GM21423 (cell line): ENCODE measurements around the gene FAM217B.
"Not testable (repeated sequence)": the region's sequence is repeated elsewhere in the genome, so short reads cannot be mapped to it uniquely, and the experiment has no call there.

Experiments
- ATAC-seq: cut with Tn5 transposase; IDR thresholded peaks from one replicate; pipeline ENCODE4 v1.9.1; 2021; ENCODE audit warnings: mild to moderate bottlenecking, moderate library complexity; ENCODE audit not compliant: unreplicated experiment

The FAM217B gene

DNA sequence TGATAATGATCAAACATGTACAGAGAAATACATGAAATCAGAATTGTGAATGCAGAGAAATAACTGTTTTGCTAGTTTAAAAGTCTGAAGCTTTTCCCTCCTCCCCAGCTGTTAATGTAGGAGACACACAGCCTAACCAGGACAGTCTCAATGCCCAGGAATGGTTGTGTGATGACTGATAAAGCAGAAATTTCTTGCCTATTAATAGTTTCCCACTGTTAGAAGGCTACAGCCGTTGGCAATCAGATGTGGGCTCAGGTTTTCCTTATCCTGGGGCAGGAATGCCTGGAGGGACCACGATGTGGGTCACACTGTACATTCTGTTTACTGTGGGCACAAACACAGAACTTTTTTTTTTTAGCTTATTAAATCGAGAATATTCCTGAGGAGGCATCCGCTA is 2.0 kb upstream of the FAM217B start:
- no peak for ATAC-seq

DNA sequence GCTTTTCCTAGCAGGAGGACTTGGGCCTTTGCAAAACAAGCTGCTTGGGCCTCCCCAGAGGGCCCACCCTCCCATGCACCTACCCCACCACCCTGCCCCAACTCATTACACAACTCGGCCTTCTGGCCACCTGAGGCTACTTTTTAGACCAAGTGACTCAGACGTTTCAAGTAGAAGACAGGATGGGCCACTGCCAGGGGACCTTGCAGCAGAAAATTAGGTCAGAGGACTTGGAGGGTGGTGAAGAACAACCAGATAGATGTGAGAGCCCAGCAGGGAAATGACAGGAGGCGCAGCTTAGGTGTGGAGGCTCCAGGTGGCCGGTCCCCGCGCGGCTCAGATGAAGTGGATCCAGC is 1.5 kb upstream of the FAM217B start:
- no peak for ATAC-seq

DNA sequence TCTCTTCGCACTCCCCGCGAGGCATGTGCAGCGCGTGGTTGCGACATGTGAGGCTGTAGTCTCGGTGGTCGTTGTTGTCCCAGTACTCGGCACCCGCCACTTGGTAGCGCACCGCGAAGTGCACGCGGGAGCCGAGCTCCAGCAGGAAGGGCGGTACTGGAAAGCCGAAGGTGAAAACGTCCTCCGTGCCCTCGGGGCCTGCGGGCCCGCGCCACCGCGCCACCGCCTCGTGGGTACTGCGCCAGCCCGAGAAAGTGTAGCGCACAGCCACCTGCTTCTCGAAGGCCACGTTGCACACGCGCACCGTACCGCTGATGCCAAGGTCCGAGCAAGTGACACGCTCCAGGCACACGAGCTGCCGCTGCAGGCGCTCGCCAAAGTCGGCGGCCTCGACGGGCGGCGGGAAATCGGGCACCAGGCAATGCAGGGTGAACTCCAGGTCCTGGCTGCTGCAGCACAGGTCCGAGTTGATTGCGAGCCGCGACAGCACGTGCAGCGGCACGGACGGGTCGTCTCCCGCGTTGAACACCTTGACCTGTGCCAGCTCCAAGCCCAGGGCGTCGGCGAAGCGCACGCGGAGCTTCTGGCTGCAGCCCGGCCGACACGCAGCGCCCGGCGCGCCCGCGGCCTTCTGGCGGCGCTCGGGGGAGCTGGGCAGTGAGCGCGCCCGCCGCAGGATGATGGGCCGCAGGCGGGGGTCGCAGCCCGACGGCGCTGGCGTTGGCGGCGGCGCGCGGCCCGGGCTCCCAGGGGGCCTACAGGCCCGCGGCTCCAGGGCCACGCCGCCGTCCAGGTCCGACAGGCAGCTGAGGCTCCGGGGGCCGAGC is 924 bp upstream of the FAM217B start:
- ATAC-seq = peak; percentile 25

DNA sequence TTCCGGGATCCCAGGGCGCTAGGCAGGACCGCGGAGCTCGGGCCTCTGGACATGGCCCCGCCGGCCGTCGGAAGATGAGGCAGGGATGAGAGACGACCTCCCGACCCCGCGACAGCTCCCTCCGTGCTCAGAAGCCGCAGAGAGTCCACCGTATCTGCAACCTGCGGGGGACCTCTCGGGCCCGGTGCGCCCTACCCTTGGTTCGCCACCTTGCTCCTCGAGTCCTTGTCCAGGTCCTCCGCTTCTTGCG is 385 bp upstream of the FAM217B start:
- ATAC-seq = peak; percentile 33

DNA sequence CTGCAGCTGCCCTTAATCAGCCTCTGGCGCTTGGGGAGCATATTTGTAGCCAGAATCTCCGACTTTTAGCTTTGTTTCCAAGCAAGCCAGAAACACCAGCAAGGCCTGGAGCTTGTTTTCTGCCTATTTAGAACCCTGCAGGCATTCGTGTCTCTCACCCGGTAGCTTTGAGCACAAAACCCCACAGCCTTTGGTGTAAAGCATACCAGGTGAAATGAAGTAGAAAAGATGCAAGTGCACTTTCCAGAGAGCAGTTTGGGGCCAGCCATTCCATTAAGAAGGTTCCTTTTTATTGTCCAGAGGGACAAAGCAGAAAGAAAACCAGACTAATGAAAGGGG is 736 bp downstream of the FAM217B start:
- no peak for ATAC-seq

DNA sequence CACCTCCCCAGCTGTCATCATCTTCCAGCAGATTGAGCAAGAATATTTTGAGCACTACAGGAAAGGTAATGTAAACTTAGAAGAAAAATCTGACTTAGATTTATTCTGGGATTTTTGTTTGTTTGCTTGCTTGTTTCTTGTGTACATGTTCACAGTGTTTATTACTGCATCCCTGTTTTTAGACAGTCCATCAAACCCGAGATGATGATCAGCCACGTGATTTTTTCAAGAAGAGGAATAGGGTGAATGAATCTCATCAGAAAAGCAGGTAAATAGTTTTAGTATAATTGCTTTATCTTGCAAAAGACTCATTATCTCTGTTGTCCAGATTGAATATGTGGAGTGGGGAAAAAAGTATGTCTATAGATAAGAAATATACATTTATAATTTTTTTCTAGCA is 2.1 kb downstream of the FAM217B start:
- no peak for ATAC-seq

DNA sequence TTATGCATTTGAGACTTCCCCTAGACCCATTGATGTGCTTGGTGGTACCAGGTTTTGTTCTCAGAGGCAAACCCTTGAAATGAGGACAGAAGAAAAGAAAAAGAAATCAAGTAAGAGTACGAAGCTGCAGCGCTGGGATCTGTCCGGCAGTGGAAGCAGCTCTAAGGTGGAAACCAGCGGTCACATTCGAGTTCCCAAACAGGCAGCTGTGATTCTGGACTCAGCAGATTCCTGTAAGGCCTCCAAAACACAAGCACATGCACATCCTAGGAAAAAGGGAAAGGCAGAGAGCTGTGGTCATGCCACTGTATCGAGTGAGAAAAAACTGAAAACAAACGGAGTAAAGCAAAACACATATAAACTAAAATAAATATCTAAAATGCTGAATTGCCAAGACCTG is 4.5 kb downstream of the FAM217B start:
- ATAC-seq = no peak

DNA sequence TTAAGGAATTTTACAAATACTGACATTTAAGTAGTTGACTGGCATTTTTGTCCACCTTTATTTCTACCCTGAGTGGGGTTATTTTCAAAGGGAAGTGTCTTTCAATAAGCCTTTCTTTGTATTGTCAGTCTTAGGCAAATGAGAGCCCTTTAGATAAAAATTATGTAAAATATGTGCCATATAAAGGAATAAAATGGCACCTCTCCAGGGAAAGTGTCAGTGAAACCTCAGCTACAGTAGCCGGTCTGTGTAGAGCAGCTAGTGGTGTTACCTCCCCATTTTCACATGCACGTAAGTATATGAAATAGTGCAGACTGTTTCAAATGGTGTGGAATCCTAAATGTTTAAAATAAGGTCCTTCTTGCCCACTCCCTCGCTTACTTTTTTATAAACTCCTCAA is 5.0 kb downstream of the FAM217B start:
- ATAC-seq = no peak

DNA sequence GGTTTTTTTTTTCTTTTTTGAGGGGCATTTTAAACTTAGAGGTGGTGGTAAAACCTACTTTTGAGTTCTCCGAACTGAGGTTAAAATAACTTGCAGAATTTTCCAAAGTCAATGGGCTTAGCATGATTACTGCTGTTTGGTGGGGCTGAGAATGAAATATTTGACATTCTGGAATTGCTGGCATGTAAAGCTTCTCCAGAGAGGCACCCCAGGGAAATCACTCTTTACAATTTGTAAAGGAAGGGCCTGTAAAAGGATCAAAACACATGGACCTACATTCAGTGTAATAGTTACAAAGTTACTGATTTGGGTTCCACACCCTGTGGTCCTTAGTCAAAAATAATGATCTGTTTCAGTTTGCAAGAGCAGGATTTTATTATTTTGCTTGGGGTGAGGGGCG is 5.5 kb downstream of the FAM217B start:
- no peak for ATAC-seq

DNA sequence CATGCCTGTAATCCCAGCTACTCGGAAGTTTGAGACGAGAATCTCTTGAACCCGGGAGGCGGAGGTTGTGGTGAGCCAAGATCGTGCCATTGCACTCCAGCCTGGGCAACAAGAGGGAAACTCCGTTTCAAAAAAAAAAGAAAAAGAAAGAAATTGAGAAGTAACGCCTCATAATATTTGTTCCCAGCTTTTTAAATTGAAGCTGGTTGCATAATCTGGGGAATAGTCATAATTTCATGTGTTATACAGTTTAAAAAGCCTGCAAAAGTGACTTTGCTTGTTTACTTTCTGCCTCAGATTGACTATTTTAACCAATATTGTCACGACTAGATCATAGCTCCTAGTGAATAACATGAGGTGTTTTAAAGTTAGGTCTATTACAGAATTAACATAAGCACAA is 7.2 kb downstream of the FAM217B start:
- ATAC-seq = no peak

DNA sequence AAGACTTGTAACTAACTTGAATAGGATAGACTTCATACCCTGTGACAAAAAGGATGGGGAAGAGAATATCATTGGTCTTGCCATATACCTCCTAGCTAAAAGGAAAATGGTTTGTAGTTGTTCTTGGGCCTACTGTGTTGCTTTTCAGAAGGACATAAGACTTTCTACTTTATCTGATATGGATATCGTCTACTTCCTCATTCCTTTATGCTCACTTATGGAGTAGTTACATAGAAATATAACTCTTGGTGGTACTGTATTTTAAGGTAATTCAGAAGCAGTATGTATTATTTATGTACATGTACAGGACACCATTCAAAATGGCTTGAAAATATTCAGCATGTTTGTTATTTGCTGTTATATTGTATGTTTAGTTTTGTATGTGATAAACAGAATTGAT is 8.0 kb downstream of the FAM217B start:
- ATAC-seq = no peak

DNA sequence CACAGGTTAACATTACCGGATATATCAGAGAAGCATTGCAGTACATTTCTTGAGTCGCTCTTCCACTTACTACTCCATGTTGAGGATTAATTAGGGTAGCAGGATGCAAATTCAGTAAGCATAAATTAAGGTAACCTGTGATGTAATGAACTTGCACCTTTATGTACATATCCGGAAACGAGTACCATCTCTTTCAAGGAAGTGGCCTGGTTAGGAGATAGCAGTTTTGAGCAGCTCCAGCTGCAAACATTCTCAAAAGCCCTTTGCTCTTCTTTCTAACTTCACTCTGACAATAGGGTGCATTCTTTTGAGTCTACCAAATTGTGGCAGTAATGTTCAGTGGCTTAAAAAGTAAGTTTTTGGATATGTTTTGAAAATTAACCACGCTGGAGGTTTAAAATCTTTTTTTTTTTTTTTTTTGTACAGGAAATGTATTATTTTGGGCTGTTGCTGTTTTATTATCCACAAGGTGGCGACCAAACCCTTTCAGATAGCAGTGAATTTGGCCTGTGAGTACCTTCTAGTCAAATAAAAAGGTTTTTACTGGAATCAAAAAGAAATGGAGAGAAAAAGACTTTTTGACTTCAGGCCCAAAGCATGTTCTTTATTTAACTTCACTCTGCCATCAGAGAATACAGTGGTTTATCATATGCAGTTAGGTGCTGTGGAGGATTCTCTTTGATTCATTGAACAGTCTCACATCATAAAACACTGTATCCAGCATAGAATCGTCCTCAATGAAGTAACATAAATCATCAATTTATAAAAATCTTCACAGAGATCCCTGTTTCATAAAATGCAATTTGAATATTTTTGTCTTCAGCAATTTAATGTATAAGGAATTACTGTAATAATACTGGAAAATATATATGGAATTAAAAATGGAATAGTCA is 8.9 kb downstream of the FAM217B start:
- ATAC-seq = peak; percentile 67

DNA sequence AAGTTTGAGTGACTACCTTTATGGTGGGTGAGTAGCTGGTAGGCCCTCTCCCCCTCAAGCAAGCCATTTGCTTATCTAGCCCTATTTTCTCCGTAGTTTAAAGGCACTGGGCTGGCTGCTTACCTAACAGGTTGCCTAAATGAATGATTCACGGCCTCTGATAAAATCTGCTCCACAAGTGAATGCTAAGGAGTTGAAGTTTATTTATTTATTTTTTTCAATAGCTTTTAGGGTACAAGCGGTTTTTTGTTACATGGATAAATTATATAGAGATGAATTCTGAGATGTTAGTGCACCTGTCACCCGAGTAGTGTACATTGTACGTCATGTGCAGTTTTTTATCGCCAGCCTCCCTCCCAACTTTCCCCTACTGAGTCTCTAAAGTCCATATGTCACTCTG is 9.7 kb downstream of the FAM217B start:
- ATAC-seq = no peak

DNA sequence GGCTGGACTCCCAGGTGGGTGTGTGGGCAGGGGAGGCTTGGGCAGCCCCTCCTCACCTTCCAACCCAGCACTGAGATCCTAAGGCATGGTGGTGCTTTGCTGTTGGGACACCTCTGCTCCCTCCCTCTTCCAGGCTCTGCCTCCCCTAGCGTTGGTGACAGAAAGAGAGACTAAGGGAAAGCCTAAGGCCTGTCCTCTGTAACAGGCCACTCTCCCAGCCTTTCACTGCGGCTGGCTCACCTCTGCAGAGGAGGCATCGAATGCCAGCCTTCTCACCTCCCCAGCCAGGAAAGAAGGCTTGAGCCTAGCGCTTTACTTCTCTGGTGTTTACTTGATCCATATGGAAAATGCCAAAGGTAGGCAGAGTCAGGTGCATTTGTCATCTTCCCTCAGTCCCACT is 14.5 kb downstream of the FAM217B start:
- no peak for ATAC-seq

DNA sequence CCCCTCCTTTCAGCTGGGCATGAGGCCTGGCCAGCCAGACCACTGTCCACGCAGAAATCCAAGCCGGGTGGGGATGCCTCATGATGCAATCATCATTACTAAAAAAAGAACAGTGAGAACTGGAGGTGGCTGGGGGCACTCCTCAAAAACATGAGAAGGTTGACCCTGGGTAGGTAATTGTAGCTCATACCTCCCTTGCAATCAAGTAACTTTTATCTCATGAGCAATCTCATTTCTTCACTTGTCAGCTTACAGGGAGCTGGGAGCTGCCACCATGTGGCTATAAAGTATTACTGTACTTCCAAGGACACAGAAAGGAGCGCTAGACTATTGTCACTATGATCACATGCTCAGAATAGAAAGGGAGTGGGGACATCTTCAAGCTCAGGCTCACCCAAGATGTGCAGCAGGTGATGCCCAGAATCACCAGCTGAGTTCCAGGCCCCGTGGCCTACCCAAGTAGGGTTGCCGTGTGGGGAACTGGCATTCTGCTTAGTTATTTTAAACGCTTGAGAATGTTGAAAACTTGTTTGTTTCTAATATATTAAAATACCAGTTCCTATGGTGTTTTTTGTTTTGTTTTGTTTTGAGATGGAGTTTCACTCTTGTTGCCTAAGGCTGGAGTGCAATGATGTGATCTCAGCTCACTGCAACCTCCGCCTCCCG is 15.1 kb downstream of the FAM217B start:
- no peak for ATAC-seq

DNA sequence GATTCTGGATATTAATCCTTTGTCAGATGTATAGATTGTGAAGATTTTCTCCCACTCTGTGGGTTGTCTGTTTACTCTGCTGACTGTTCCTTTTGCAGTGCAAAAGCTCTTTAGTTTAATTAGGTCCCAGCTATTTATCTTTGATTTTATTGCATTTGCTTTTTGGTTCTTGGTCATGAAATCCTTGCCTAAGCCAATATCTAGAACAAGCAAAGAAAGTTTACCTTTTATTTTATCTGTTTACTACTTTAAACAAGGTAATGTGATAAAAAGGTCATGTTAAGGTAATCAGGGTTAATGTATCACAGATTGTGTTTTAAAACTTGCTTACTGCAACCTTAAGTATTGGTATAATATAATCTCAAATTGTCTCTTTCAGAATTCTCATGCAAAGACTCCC is 17.4 kb downstream of the FAM217B start:
- ATAC-seq = not testable (repeated sequence)

DNA sequence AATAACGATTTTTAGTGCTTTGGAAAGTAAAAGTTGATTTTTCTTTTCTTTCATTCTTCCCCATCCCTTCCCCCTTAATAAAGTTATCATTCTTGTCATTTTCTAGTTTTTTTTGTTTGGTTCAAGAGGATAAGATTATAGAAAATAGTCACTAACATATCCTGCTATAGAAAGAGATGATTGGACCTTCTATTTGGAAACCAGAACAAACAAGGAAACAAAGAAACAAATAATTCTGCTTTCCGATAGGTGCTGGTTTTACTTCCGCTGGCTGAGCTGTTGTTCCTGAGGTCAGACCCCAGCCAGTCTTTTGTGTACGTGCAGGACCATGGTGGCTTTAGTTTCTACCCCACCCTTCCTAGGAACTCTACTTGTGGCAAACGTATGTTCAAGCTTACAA is 17.9 kb downstream of the FAM217B start, which contains the start of gene CDH26:
Gene CDH26 (plus strand): TSS at position 301 of the 400 bp plus-strand sequence. CDS start 304 bp downstream, outside the sequence.
- ATAC-seq = no peak

DNA sequence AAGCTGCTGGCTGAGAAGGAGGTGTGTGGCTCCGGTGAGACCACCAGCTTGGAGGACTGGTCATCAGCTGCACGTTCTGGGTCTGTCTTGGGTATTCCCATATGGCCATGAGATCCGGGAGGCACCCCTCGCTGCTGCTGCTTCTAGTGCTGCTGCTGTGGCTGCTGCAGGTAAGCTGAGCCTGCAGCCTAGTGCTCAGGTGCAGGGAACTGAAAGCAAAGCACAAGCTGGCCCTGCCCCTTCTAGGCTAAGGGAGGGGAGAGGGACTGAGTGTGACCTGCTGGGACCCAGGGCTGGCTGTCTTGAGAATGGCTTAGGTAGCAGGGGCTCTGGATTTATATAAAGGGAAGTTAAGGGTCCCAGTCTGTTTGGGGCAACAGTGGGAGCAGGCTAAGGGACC is 18.4 kb downstream of the FAM217B start:
- no peak for ATAC-seq

DNA sequence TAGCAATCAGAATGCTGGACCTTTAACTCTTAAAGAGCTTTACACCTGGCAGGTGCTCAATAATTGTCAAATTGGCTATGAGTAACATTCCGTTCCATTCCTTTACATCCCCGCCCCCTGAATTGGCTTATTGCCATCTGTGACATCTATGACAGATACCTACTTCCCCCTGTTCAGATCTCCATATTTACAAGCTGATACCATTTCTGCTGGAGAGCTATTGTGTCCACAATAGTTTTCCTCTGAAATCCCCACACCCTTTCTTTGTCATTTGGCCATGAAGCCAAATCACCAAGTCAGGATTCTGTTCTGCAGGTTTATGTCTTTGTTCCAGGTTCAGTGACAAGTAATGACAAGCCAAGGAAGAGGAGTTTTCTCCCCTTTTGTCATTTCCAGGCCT is 21.2 kb downstream of the FAM217B start:
- ATAC-seq = no peak

DNA sequence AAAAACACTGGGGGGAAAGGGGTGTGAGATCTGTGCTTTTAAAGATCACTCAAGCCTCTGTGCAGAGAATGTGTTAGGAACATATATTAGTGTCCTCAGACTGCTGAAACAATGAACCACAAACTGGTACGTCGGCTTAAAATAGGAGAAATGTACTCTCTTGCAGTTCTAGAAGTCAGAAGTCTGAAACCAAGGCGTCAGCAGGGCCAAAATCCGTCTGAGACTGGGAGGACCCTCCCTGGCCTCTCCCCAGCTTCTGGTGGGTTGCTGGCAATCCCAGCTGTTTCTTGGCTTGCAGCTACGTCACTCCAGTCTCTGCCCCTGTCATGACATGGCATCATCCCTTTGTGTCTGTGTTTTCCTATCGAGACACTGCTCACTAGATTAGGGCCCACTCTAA is 22.0 kb downstream of the FAM217B start:
- ATAC-seq = no peak

DNA sequence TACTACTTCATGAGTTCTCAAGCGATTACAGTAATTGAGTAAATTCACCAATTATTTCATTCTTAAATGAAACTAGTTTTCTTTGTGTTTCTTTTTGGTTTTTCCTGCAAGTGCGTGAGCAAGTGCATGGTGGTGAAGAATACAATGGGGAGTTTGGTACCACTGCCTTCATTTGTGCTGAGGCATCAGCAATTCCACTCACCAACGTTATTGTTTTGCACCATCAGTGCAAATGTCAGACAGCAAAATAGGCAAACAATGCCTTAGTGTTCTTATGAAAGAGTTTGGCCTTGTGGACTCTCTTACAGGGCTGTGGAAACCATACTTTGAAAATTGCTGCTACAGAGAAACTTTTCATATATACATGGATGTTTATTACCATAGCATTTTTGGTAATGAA is 26.2 kb downstream of the FAM217B start:
- no peak for ATAC-seq

DNA sequence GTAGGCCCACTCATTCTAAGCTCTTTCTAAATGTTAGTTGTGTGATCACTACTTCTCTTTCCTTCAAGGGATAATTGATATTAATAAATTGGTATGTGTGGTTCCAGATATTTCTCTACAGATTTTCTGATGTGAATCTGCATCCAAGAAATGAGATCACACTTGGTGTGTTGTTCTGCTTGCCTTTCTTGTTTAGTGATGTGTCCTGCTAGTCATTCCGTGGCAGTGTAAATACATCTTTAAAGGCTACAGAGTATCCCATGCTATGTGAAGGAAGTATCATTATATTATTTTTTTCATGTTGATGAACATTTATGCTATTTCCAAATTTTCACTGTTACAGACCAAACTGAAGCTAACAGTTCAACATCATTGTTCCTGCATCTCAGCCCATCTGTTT is 31.2 kb downstream of the FAM217B start:
- ATAC-seq = no peak
